ENCODE data around the gene CLCA1. TPM values are rescaled to one million over a fixed set of nuclear protein-coding genes. Genes with fewer than 3 reads are reported as not detected.

Gene CLCA1
- total and polyA plus RNA-seq, 10 donors = 0.13 TPM; not detected in 9

- Histone ChIP-seq H3K27ac (no peak overlapping the region), H3K27me3 (replicated peaks in 1 of 7) (no peaks in the 10 kb centered on the region), H3K4me1 (no peaks in the 10 kb centered on the region), H3K4me3 (no peak overlapping the region), H3K9me3 (no peaks in the 10 kb centered on the region), H3K36me3 (no peaks in the 10 kb centered on the region)
- TF ChIP-seq POLR2AphosphoS5 (IDR thresholded peaks at IDR 0.05) = no peak
- no peak for TF ChIP-seq POLR2A (IDR thresholded peaks at IDR 0.05)
- no peak for TF ChIP-seq CTCF (IDR thresholded peaks at IDR 0.05 in 8 of 11, conservative IDR thresholded peaks at IDR 0.05 in 3 of 11)
- no peak for DNase-seq
- WGBS, 5 donors = 31 to 55% (median 45%) methylated on average over 2 of the region's 2 CpGs
- intact Hi-C loops (cut with DNase I; ENCODE audit: low total_unique reads) = no loop called here
Measured at GRCh38 chr1:86441581-86441980, 27.1 kb upstream of the CLCA1 start.

GRCh38 chr1:86441997-86442396, 26.7 kb upstream of the CLCA1 start:
- no peak for TF ChIP-seq POLR2A (IDR thresholded peaks at IDR 0.05)
- no peak for TF ChIP-seq CTCF (IDR thresholded peaks at IDR 0.05 in 8 of 11, conservative IDR thresholded peaks at IDR 0.05 in 3 of 11)
- TF ChIP-seq POLR2AphosphoS5 (IDR thresholded peaks at IDR 0.05) = no peak
- H3K27me3 ChIP-seq (replicated peaks in 1 of 7) = no peaks in the 10 kb centered on the region
- H3K9me3 ChIP-seq = no peaks in the 10 kb centered on the region
- no peak overlapping the region for H3K27ac ChIP-seq
- no peak for DNase-seq
- H3K4me3 ChIP-seq = no peak overlapping the region
- no peaks in the 10 kb centered on the region for H3K4me1 ChIP-seq
- intact Hi-C loops (cut with DNase I; ENCODE audit: low total_unique reads) = no loop called here
- no peaks in the 10 kb centered on the region for H3K36me3 ChIP-seq
- whole genome bisulfite sequencing, 5 donors = 86 to 92% (median 91%) methylated on average over 1 of the region's 1 CpG

GRCh38 chr1:86445919-86446318, 22.8 kb upstream of the CLCA1 start:
- no peaks in the 10 kb centered on the region for H3K9me3 ChIP-seq
- intact Hi-C loops (cut with DNase I; ENCODE audit: low total_unique reads) = no loop called here

GRCh38 chr1:86447198-86447790, 21.4 kb upstream of the CLCA1 start:
- intact Hi-C loops (cut with DNase I; ENCODE audit: low total_unique reads) = no loop called here
- DNase-seq = no peak
- TF ChIP-seq CTCF (IDR thresholded peaks at IDR 0.05 in 8 of 11, conservative IDR thresholded peaks at IDR 0.05 in 3 of 11) (no peak), POLR2AphosphoS5 (IDR thresholded peaks at IDR 0.05) (no peak), POLR2A (IDR thresholded peaks at IDR 0.05) (no peak)
- 72 to 89% (median 85%) methylated on average over 4 of the region's 4 CpGs for WGBS, 5 donors
- no peak overlapping the region for H3K4me3 ChIP-seq
- H3K27me3 ChIP-seq (replicated peaks in 1 of 7) = no peaks in the 10 kb centered on the region
- no peaks in the 10 kb centered on the region for H3K9me3 ChIP-seq
- no peak overlapping the region for H3K27ac ChIP-seq
- no peaks in the 10 kb centered on the region for H3K36me3 ChIP-seq
- no peaks in the 10 kb centered on the region for H3K4me1 ChIP-seq

More at GRCh38 chr1:86445919-86446318, 22.8 kb upstream of the CLCA1 start:
- no peak for DNase-seq
- Histone ChIP-seq H3K4me3 (no peak overlapping the region), H3K4me1 (no peaks in the 10 kb centered on the region), H3K36me3 (no peaks in the 10 kb centered on the region), H3K27ac (no peak overlapping the region), H3K27me3 (replicated peaks in 1 of 7) (no peaks in the 10 kb centered on the region)
- 76 to 100% (median 88%) methylated on average over 1 of the region's 1 CpG for WGBS, 5 donors
- TF ChIP-seq POLR2A (IDR thresholded peaks at IDR 0.05) (no peak), POLR2AphosphoS5 (IDR thresholded peaks at IDR 0.05) (no peak), CTCF (IDR thresholded peaks at IDR 0.05 in 8 of 11, conservative IDR thresholded peaks at IDR 0.05 in 3 of 11) (no peak)

Data from spleen (tissue), 11 donors.